ENCODE measurements around the gene PIF1. TPM values are rescaled to one million over a fixed set of nuclear protein-coding genes. Genes with fewer than 3 reads are reported as not detected.

The PIF1 gene
- total RNA-seq, 1 experiment from 2014 or later, result 51.5 TPM

DNA sequence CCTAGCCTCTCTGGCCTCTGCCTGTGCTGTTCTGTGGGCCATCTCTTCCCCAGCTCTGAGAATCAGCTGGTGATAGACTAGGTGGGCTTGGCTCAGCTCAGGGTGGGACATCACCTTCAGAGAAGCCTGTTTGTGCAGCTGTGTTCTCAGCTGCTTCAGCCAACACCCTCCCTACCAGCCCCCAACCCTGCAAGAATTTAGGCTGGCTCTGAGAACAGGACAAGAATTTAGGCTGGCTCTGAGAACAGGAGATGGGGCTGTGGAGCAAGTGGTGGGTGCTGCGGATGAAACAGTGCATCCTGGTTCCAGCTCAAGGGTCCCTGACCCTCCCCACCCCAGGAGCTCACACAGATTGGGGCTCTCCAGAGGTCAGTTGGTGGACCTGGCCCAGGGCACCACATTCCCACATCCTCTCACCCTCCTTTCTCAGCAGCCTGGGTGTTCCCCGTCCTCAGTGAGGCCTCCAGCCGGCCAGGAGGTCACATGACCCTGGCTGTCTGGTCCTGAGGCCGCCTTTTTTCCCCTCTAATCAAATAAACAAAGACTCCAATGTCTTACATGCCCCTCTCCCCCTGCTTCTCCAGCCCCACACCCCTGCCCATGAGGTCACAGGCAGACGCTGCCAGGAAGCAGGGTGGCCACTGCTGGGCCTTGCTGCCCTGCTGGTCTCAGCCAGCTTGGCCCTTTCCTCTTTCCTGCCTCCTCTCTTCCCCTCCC lies 31.1 kb upstream of the PIF1 start:
- H3K9me3 Mint-ChIP-seq (ENCODE audit: low read depth, unreplicated experiment), result no peaks in the 10 kb centered on the region
- peaks cover 7% of the 10 kb centered on the region for H3K4me1 Mint-ChIP-seq (ENCODE audit: low read depth, unreplicated experiment)
- no TSS peak for BruUV-seq (replicated peaks)
- H3K27me3 Mint-ChIP-seq (ENCODE audit: unreplicated experiment), result no peaks in the 10 kb centered on the region
- intact Hi-C loops (cut with micrococcal nuclease; ENCODE audit: unreplicated experiment), result no loop called here
- no peaks in the 10 kb centered on the region for H3K36me3 Mint-ChIP-seq (ENCODE audit: insufficient read depth, unreplicated experiment)
- CTCF ChIA-PET, result no interaction called here
- no peak for DNase-seq
- TF ChIP-seq CTCF (IDR thresholded peaks at IDR 0.05; ENCODE audit: unreplicated experiment), result no peak
- H3K4me3 Mint-ChIP-seq (ENCODE audit: low read depth, unreplicated experiment), result no peak overlapping the region
- no peak overlapping the region for H3K27ac Mint-ChIP-seq (ENCODE audit: unreplicated experiment)

GRCh38 chr15:64855205-64855975 lies 29.9 kb upstream of the PIF1 start:
- intact Hi-C loops (cut with micrococcal nuclease; ENCODE audit: unreplicated experiment), result no loop called here
- CTCF ChIA-PET, result no interaction called here
- BruUV-seq (replicated peaks), result no TSS peak
- DNase-seq, result no peak
- no peaks in the 10 kb centered on the region for H3K36me3 Mint-ChIP-seq (ENCODE audit: insufficient read depth, unreplicated experiment)
- TF ChIP-seq CTCF (IDR thresholded peaks at IDR 0.05; ENCODE audit: unreplicated experiment), result no peak
- no peak overlapping the region for H3K27ac Mint-ChIP-seq (ENCODE audit: unreplicated experiment)
- no peak overlapping the region for H3K4me3 Mint-ChIP-seq (ENCODE audit: low read depth, unreplicated experiment)
- no peaks in the 10 kb centered on the region for H3K27me3 Mint-ChIP-seq (ENCODE audit: unreplicated experiment)
- H3K9me3 Mint-ChIP-seq (ENCODE audit: low read depth, unreplicated experiment), result no peaks in the 10 kb centered on the region
- H3K4me1 Mint-ChIP-seq (ENCODE audit: low read depth, unreplicated experiment), result peaks cover 7% of the 10 kb centered on the region

GRCh38 chr15:64854526-64854925 lies 29.1 kb upstream of the PIF1 start:
- Mint-ChIP-seq H3K4me3 (ENCODE audit: low read depth, unreplicated experiment) (no peak overlapping the region), H3K27ac (ENCODE audit: unreplicated experiment) (no peak overlapping the region), H3K4me1 (ENCODE audit: low read depth, unreplicated experiment) (peaks cover 7% of the 10 kb centered on the region), H3K9me3 (ENCODE audit: low read depth, unreplicated experiment) (no peaks in the 10 kb centered on the region), H3K27me3 (ENCODE audit: unreplicated experiment) (no peaks in the 10 kb centered on the region), H3K36me3 (ENCODE audit: insufficient read depth, unreplicated experiment) (no peaks in the 10 kb centered on the region)
- CTCF ChIA-PET, result no interaction called here
- no peak for DNase-seq
- no peak for TF ChIP-seq CTCF (IDR thresholded peaks at IDR 0.05; ENCODE audit: unreplicated experiment)
- intact Hi-C loops (cut with micrococcal nuclease; ENCODE audit: unreplicated experiment), result no loop called here
- BruUV-seq (replicated peaks), result no TSS peak

GRCh38 chr15:64854041-64854440 lies 28.6 kb upstream of the PIF1 start:
- H3K4me3 Mint-ChIP-seq (ENCODE audit: low read depth, unreplicated experiment), result no peak overlapping the region
- H3K27ac Mint-ChIP-seq (ENCODE audit: unreplicated experiment), result no peak overlapping the region
- BruUV-seq (replicated peaks), result no TSS peak
- H3K4me1 Mint-ChIP-seq (ENCODE audit: low read depth, unreplicated experiment), result peaks cover 7% of the 10 kb centered on the region
- intact Hi-C loops (cut with micrococcal nuclease; ENCODE audit: unreplicated experiment), result no loop called here
- H3K9me3 Mint-ChIP-seq (ENCODE audit: low read depth, unreplicated experiment), result no peaks in the 10 kb centered on the region
- no peaks in the 10 kb centered on the region for H3K36me3 Mint-ChIP-seq (ENCODE audit: insufficient read depth, unreplicated experiment)
- DNase-seq, result no peak
- TF ChIP-seq CTCF (IDR thresholded peaks at IDR 0.05; ENCODE audit: unreplicated experiment), result no peak
- no peaks in the 10 kb centered on the region for H3K27me3 Mint-ChIP-seq (ENCODE audit: unreplicated experiment)
- CTCF ChIA-PET, result no interaction called here
